Stimulated activated CD8-positive, alpha-beta memory T cell treated with anti-CD3 and anti-CD28 coated beads, Interleukin-15, amount 100 ng/mL, for 24 hours (primary cell): ENCODE measurements around the gene CNTNAP5.

Experiments used
- DNase-seq: peaks from one replicate; pipeline ENCODE4 v3.0.0-alpha.2; 2020; ENCODE audit warnings: low read depth

CNTNAP5 gene

DNA sequence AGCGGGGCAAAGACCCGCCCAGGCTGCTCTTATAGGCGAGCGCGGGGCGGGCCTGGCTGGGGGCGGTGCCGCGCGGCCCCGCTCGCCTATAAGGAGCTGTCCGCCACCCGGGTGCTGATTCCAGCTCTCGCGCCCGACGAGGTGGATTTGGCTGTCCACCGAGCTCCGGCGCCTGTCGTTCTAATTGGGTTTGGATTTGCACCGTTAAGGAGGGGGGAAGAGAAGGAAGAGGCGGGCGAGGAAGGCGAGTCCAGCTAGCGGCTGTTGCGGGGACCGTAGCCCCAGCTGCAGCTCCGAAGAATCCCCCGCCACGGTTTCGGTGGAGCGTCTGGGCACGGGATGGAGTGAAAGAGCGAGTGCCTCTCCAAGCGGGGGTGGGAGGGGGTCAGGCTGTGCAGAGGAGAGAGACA, at the start of gene CNTNAP5:
Gene CNTNAP5 (plus strand): TSS at position 117 of the 410 bp plus-strand sequence. CDS start 364 bp downstream, outside the sequence.
- no peak for DNase-seq

DNA sequence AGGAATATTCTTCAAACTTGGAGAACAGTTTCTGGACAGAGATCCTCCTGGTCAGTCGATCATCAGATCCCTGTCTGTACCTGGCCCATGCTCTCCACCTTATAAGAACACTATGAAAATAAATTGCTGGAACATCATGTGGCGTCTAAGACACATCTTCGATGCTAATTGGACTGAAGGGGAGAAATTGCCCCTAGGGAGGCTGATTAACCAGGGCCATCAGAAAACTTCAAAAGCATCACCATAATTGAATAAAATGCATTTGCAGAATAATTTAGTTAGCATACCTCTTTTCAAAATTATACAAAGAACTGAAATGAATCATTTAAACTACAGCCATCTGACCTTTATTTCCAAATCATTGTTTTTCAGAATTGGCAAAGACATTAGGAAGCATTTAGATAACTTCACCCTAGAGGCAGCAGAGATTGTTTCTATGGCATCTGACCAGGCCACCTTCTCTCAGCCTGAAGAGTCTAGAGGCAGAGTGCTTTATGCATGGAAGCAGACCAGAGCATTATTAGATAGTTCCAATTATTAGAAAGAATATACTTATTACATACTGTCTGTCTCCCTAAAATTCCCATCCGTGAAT, 48.9 kb upstream of the CNTNAP5 start:
- DNase-seq, result no peak

- DNase-seq, result no peak
These were observed 31.3 kb upstream of the CNTNAP5 start for GRCh38 chr2:123993728-123994323.

DNA sequence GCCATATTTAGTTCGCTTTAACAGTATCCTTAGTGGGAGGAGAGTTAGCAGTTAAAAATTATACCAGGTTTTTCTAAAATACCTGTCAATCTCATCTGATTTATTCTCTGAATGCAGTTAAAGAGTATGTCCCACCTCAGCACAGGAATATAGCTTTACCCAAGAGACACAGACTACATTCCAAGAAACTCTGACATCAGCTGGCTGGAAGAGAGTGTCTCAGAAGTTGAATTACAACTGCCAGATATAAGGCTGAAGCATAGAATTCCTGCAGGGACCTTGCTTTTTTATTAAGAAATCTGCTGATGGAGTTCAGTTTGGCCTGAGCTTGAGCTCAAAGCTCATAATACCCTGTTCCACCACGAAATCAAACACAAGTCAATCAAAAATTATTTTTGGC, 25.4 kb upstream of the CNTNAP5 start:
- DNase-seq, result no peak

DNA sequence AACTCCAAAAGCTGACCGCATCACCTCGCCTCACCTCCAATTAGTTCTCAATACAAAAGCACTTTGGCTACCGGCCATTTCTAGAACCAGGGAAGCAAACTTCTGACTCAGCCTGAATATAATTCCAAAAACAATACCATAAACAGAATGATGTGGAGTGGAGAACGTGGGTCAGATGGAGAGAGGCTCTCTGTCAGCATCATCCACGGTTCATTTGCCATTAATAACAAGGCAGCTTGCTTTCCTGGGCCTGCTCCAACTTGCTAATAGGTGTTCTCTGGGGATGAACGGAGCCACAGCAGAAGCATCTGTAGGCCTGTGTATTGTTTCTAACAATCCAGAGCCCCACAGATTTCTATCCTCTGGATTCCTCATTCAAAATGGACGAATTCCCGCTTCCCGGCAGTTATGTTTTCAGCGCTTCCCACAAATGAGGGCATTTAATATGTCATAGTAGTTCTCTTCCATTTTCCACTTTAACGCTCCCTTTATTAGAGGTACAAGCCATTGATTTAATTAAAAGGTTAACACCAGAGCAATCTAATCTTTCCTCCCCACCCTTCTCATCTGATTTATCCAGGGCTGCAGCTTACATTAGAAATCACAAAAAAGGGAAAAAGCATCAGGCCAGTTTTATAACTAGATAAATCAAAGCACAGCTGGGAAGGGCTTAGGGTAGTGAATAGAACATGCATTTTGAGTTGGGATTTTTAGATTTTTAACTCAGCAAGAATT, 23.2 kb upstream of the CNTNAP5 start:
- no peak for DNase-seq

DNA sequence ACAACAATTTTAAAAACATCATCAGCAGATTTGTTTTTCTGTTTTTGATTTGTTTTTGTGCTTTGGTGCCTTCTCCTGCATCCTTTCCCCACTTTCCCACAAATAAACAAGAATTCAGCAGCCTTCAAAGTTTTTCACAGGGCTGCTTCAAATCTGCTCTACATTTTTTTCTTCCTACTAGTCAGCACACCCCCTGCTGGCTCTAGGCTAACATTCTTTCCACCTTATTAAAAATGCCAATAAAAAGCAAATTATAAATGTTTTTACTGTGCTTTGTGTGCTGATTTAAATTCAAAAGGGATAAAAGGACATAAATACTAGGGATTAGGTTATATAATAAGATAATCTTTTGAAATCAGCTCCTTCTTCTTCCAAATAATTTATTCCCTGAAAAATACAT, 6.2 kb upstream of the CNTNAP5 start:
- DNase-seq, result no peak

GRCh38 chr2:124024561-124025170, 421 bp upstream of the CNTNAP5 start:
- DNase-seq, result no peak

DNA sequence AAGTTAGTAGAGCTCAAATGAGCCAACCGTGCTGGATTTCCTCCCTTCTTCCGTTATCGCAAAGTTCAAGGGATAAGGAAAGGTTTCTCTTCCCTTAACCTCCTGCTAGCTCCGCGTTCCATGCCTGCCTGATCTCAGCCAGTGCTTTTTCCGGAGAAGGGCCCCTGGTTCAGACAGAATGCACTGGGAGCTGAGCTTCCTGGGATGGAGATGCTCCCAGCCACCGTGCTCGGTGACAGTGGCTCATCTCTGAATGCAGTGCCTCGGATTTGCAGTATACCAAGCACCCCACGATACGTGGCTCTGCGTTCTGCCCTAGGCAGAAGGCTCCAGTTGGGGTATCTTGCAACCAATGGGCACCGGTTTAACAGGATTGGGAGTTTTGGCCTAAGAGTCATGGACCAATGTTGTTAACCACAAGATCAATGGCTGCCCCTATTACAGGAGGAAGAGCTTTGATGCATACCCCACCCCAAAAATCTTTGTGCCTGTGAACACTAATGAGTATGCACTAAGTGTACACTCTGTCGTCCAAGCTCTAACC, 876 bp downstream of the CNTNAP5 start:
- DNase-seq, result no peak

- DNase-seq, result no peak
These were observed 1.4 kb downstream of the CNTNAP5 start for GRCh38 chr2:124026503-124026902.

- no peak for DNase-seq
These were observed 2.1 kb downstream of the CNTNAP5 start for GRCh38 chr2:124027182-124027581.

DNA sequence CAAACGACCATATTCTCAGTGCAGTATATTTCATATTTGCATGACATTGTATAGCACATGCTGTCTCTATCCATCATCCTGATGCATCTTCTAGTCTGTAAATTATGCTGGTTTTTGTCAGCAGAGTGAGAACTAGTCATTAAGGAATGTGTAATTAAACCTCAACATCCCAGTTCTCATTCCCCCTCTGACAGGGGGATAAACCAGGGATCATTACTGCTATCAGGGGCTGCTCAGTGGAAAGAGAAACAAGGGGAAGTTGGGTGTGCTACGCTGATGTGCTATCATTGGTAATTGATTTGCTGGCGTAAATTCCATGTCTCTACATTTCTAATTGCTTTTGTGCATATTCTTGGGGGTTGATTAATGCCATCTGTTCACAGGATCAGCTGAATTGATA, 7.7 kb downstream of the CNTNAP5 start:
- DNase-seq, result no peak

DNA sequence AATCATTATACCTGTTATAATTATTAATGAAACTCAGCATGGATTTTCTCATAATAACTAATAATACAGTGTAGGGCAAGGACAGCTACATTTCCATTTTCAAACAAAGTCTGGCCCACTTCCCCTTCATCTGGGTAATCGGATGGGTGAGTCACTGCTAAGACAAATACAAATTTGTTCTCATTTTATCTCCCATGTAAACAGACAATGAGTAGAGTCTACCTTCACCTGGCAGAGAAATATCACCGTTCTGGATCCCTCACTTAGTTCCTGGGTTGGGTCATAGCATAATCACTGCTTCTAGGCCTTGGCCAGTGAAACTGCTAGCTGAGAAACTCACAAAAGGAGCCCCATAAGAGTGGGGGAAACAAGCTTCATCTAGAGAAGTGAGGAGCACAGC, 9.2 kb downstream of the CNTNAP5 start:
- DNase-seq, result no peak

- no peak for DNase-seq
These were observed 9.9 kb downstream of the CNTNAP5 start for GRCh38 chr2:124035001-124035400.

- DNase-seq, result no peak
These were observed 13.9 kb downstream of the CNTNAP5 start for GRCh38 chr2:124039032-124039431.

DNA sequence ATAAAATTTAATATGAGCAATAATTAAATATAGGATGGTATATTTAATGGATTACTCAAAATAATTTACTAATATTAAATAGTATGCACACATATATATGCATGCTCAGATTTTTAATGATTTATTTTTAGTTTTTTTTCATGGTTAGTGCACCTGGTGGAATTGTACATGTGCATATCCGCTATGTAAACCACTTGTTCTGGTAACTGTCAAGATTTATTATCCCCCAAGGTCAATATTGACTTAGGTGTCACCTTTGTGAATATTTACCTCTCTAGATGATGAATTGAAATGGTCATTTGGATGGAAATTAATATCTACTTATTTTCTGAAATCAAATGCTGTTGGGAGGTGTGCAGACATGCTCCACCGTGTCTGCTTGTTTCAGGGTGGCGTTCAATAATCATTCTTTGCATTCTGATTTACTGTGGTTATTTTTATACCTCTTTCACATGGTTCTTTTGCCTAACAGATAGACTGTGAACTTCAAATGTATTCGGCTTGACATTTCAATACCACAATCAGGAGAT, 14.7 kb downstream of the CNTNAP5 start:
- DNase-seq, result no peak

- DNase-seq, result no peak
These were observed 20.8 kb downstream of the CNTNAP5 start for GRCh38 chr2:124045894-124046293.

DNA sequence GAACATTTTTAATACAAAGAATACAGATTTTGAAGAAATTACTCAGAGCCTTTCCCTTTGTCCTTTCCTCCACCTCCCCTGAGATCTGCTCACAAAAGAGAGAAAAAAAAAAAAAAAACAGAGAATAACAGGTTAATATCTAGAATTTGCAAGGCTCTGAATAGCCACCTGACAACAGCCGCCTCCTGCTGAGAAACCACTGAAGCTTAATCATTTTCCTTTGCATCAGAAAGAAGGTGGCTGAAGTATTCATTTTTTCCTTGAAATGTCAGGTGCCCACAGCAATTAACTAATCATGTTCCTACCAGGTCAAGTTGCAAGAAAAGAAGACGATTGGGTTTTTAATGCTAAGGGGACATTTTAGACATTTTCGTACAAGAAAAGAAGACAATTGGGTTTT, 21.2 kb downstream of the CNTNAP5 start:
- DNase-seq, result no peak

DNA sequence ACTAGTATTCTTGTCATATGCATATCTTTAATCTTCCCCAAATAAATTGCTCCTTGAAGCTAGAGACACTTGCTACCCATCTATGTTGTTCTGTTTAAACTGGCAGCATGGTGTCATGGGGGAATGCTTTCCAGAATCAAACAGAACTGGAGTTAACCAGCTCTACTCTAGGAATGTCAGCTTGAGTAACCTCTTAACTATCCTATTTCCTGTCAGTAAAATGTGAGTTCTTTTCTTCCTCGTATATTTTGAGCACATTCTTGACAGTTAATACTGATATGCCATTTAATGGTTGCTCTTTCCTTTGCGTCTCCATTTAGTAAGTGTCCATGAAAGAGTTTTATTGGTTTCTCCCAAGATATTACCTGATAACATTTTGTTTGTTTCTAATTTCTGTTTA, 23.0 kb downstream of the CNTNAP5 start:
- no peak for DNase-seq

- DNase-seq, result no peak
These were observed 23.6 kb downstream of the CNTNAP5 start for GRCh38 chr2:124048664-124049063.

DNA sequence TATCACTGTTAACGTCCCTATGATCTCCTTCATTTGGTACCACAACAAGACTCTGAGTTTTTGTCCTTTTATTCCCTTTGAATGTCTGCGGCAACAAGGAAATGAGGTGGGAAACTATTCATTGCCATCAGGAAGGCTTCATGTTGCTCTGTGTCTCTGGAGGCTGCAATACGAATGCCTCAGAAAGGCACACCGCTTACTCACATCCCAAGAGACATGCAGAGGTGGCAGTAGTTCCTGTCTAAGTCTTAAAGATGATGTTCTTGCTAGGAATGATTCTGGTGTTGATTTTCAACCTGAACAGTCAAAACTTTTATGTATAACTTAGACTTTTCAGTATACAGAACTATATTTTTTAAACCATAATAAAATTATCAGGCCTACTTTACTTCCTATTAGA, 24.0 kb downstream of the CNTNAP5 start:
- DNase-seq, result no peak

- DNase-seq, result no peak
These were observed 25.9 kb downstream of the CNTNAP5 start for GRCh38 chr2:124050833-124051497.

GRCh38 chr2:124053796-124054195, 28.7 kb downstream of the CNTNAP5 start:
- no peak for DNase-seq
